Measurements from ENCODE around the gene KCP.
A peak's percentile ranks its signal among the peaks of the same experiment; 100 is the strongest.

KCP gene

GRCh38 chr7:128858380-128859231, 51.9 kb downstream of the KCP start:
- no peak for DNase-seq (ENCODE audit: low read depth)

- no peak for DNase-seq (ENCODE audit: low read depth)
Observed at GRCh38 chr7:128856001-128856718, 54.3 kb downstream of the KCP start.

GRCh38 chr7:128855559-128855958, 55.0 kb downstream of the KCP start:
- DNase-seq (ENCODE audit: low read depth) = no peak

GRCh38 chr7:128854396-128854795, 56.1 kb downstream of the KCP start:
- no peak for DNase-seq (ENCODE audit: low read depth)

GRCh38 chr7:128853799-128854198, 56.7 kb downstream of the KCP start:
- DNase-seq (ENCODE audit: low read depth) = no peak

GRCh38 chr7:128852537-128853254, 57.8 kb downstream of the KCP start:
- DNase-seq (ENCODE audit: low read depth) = no peak

GRCh38 chr7:128849804-128850490, 60.6 kb downstream of the KCP start:
- no peak for DNase-seq (ENCODE audit: low read depth)

- DNase-seq (ENCODE audit: low read depth) = no peak
Observed at GRCh38 chr7:128849156-128849515, 61.4 kb downstream of the KCP start.

- no peak for DNase-seq (ENCODE audit: low read depth)
Observed at GRCh38 chr7:128848289-128849155, 62.0 kb downstream of the KCP start.

- no peak for DNase-seq (ENCODE audit: low read depth)
Observed at GRCh38 chr7:128847721-128848211, 62.7 kb downstream of the KCP start.

- no peak for DNase-seq (ENCODE audit: low read depth)
Observed at GRCh38 chr7:128846781-128847444, 63.6 kb downstream of the KCP start.

GRCh38 chr7:128845987-128846386, 64.5 kb downstream of the KCP start:
- DNase-seq (ENCODE audit: low read depth) = no peak

- DNase-seq (ENCODE audit: low read depth) = no peak
Observed at GRCh38 chr7:128845475-128845874, 65.0 kb downstream of the KCP start.

GRCh38 chr7:128844777-128845311, 65.7 kb downstream of the KCP start:
- DNase-seq (ENCODE audit: low read depth) = no peak

- DNase-seq (ENCODE audit: low read depth) = no peak
Observed at GRCh38 chr7:128843938-128844621, 66.4 kb downstream of the KCP start.

GRCh38 chr7:128842674-128843641, 67.6 kb downstream of the KCP start:
- DNase-seq (ENCODE audit: low read depth) = no peak

GRCh38 chr7:128841921-128842673, 68.4 kb downstream of the KCP start:
- peak; percentile 52 for DNase-seq (ENCODE audit: low read depth)

Data from EH (cell line).